ENCODE data around the gene RAP2A.

DNA sequence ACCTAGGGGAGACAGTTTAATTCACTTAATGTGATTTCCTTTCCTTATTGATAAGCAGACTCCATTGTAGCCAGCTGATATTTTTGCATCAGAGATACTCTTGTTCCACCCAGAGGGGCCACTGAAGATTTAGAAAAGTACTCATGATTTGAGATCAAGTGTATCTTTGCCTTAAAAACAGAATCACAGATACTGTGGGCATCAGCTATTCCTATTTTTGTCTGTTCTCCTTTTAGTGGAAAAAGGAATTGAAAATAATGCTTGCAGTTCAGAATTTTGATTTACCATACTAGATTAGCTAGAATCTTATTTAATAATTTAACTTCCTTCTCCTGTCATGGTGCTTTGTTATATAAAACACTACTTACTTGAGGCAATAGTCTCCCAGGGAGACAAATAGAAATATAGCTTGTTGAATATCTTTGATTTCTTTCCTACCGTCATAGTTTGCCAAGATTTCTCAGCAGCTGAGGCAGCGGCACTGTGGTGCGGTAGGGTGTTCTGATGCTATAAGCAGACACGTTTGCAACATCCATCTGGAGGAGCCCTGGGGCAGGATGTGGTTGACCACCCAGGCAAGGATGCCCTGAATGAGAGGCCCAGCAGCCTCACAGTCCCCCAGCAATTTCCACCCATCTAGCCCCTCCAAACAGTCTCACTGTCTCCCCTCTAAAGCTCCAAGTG lies 47.0 kb upstream of the RAP2A start:
- TF ChIP-seq CTCF (IDR thresholded peaks at IDR 0.05) (no peak), POLR2A (IDR thresholded peaks at IDR 0.05) (no peak), POLR2AphosphoS5 (IDR thresholded peaks at IDR 0.05) (no peak), EP300 (IDR thresholded peaks at IDR 0.05) (no peak)

Data from suprapubic skin (tissue), 4 donors.